Epithelial cell of esophagus (primary cell): ENCODE measurements around the gene CCDC87.

Experiments used
- DNase-seq: peaks from one replicate; pipeline ENCODE4 v3.0.0; 2010; ENCODE audit warnings: low read depth
- H3K4me3 ChIP-seq: 2 replicates; pipeline ENCODE4 v1.5.1; 2011; ENCODE audit warnings: mild to moderate bottlenecking, low read length, control low read depth
- TF ChIP-seq, protein P1 (sequence below): IDR thresholded peaks from 2 replicates; pipeline ENCODE4 v1.5.1; 2011; ENCODE audit warnings: low read depth, mild to moderate bottlenecking, low read length, control low read depth, inconsistent platforms; ENCODE audit not compliant: insufficient read depth; ENCODE audit errors: missing control alignments

CCDC87 gene

DNA sequence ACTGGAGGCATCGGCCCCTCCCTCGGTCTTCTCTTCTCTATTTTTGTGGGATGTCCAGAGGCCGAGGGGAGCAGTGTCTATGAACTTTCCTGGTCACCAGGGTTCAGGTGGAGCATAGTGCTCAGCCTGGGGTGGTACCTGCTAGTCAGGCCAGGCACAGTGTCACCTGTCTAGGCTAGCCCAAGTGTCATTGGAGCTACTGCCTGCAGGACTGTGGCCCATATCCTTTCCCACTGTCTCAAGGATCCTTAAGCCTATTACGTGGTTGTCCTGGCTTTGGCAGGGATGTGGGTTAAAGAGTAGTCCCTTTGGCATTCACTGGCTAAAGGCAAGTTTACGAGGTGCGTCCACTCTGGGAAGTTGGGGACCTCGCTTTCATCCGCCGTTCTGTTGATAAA lies 32.9 kb upstream of the CCDC87 start:
- TF ChIP-seq, protein P1, sequence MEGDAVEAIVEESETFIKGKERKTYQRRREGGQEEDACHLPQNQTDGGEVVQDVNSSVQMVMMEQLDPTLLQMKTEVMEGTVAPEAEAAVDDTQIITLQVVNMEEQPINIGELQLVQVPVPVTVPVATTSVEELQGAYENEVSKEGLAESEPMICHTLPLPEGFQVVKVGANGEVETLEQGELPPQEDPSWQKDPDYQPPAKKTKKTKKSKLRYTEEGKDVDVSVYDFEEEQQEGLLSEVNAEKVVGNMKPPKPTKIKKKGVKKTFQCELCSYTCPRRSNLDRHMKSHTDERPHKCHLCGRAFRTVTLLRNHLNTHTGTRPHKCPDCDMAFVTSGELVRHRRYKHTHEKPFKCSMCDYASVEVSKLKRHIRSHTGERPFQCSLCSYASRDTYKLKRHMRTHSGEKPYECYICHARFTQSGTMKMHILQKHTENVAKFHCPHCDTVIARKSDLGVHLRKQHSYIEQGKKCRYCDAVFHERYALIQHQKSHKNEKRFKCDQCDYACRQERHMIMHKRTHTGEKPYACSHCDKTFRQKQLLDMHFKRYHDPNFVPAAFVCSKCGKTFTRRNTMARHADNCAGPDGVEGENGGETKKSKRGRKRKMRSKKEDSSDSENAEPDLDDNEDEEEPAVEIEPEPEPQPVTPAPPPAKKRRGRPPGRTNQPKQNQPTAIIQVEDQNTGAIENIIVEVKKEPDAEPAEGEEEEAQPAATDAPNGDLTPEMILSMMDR: no peak
- no peak for DNase-seq
- no peak overlapping the region for H3K4me3 ChIP-seq

DNA sequence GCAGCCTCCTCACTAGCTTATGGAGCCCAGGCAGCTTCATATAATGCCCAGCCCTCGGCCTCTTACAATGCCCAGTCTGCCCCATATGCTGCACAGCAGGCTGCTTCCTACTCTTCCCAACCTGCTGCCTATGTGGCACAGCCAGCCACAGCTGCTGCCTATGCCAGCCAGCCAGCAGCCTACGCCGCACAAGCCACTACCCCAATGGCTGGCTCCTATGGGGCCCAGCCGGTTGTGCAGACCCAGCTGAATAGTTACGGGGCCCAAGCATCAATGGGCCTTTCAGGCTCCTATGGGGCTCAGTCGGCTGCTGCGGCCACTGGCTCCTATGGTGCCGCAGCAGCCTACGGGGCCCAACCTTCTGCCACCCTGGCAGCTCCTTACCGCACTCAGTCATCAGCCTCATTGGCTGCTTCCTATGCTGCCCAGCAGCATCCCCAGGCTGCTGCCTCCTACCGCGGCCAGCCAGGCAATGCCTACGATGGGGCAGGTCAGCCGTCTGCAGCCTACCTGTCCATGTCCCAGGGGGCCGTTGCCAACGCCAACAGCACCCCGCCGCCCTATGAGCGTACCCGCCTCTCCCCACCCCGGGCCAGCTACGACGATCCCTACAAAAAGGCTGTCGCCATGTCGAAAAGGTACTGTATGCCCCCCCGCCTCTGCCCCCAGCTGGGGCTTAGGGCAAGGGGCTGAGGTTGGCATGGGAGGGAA lies 32.3 kb upstream of the CCDC87 start:
- no peak for DNase-seq
- TF ChIP-seq, protein P1: no peak
- H3K4me3 ChIP-seq: no peak overlapping the region

DNA sequence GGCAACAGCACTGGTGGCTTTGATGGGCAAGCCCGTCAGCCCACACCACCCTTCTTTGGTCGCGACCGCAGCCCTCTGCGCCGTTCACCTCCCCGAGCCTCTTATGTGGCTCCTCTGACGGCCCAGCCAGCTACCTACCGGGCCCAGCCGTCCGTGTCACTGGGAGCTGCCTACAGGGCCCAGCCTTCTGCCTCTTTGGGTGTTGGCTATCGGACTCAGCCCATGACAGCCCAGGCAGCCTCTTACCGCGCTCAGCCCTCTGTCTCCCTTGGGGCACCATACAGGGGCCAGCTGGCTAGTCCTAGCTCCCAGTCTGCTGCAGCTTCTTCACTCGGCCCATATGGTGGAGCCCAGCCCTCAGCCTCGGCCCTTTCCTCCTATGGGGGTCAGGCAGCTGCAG lies 31.6 kb upstream of the CCDC87 start:
- H3K4me3 ChIP-seq: no peak overlapping the region
- TF ChIP-seq, protein P1: no peak
- DNase-seq: no peak

DNA sequence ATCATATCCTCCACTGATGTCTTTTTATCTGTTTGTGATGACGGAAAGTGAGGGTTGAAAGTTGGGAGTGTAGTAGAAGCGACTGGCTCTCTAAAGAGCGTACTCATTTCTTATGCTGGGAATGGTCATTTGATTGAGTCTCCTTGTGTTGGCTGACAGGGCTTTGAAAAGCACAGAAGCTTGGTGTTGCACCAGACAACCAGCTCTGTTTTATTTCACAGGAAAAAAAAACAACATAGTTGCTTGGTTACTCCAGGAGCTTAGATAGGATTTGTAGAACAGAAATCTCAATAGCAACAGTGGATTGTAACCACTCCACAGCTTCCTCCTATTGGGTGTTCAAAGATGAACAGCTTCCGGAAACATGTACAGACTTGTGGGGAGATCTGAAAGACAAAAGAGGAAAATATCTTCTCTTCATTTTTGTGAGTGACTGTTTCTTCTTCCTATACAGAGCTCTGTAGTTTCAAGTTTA lies 26.3 kb upstream of the CCDC87 start:
- TF ChIP-seq, protein P1: no peak
- peak overlapping the region; percentile 90 for H3K4me3 ChIP-seq
- peak; percentile 94 for DNase-seq

DNA sequence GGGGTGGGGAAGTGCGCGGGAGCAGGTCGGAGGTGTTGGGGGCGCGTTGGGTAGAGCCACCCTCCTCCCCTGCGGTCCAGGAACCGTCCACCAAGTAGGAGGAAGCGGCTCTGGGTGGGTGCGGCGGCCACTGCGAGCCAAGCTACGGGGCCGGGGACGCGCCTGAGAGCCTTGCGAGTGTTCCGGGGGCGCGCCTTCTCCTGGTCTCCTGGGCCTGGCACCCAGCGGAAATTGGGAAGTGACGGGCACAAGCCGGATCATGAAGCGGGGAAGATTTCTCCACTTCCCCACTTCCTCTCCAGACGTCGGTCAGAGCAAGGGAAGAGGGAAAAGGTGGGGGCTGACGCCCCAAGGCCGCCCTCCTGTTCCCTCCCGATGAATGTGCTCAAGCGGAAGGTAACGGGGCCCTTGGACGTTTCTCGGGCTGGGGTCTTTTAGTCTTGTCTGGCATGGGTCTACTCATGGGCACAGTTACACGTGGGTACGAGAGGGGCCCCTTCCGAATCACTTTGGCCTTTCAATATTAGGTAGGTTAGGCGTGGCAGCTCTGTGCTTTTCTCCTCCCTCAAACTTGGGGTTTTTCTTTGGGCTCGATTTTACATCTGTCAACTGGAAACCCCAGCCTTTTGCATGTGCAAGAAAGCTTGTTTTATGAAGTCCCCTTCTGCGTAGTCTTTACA lies 24.4 kb upstream of the CCDC87 start:
- TF ChIP-seq, protein P1: no peak
- peak overlapping the region; percentile 90 for H3K4me3 ChIP-seq
- peak; percentile 72 for DNase-seq

DNA sequence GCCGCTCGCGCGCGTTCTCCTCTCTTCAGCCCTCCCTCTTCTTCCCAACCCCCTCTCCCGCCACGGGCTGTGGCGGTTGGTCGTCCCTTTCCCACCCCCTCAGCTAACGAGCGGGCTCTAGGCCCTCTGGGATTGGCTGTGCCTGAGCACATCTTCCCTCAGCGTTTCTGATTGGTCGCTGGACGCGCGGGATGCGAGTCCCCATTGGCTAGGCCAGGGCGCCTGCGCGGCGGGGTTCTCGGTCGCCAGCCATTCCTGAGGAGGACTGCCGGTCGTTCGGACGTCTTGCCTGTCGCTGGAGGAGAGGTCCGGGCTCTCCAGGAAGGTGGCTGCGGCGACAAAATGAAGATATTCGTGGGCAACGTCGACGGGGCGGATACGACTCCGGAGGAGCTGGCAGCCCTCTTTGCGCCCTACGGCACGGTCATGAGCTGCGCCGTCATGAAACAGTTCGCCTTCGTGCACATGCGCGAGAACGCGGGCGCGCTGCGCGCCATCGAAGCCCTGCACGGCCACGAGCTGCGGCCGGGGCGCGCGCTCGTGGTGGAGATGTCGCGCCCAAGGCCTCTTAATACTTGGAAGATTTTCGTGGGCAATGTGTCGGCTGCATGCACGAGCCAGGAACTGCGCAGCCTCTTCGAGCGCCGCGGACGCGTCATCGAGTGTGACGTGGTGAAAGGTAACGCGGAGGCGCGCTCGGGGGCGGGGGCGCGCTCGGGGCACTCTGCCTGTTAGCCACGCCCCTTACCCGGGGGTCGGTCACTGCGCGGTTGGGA lies 23.7 kb upstream of the CCDC87 start, which contains the start of gene RBM14:
RBM14 (plus strand) TSS at position 252 of the 776 bp plus-strand sequence; CDS start at position 343, 91 bp downstream.
- TF ChIP-seq, protein P1: no peak
- DNase-seq: peak; percentile 99
- peak within 1 kb of the TSS; percentile 90 for H3K4me3 ChIP-seq
